Kidney (tissue), 14 donors: ENCODE data around the gene PLPP1. TPM values are rescaled to one million over a fixed set of nuclear protein-coding genes. Genes with fewer than 3 reads are reported as not detected.

ENCODE experiments used
- DNase-seq, 5 donors: peaks; one replicate each; pipeline ENCODE4 v3.0.0-alpha.2; 2013 to 2020
- FAIRE-seq: peaks from 2 replicates; lab custom pipeline; 2012; peaks lifted over from hg19 to GRCh38; lab: Jason Lieb, UNC
- H3K27ac ChIP-seq, 2 donors: one replicate each; pipeline ENCODE4 v1.7.0; 2013; ENCODE audit warnings: low read depth in 2 of 2, low read length in 2 of 2, inconsistent platforms in 1 of 2
- H3K27me3 ChIP-seq: one replicate; pipeline ENCODE4 v1.7.1; 2013; ENCODE audit warnings: low read length, inconsistent platforms; ENCODE audit not compliant: control insufficient read depth, insufficient read depth
- H3K36me3 ChIP-seq, 3 donors: one replicate each; pipeline versions ENCODE4 v1.7.0 to v1.7.1; 2013; ENCODE audit warnings: low read length in 3 of 3, control low read depth in 1 of 3, inconsistent platforms in 1 of 3; ENCODE audit not compliant: insufficient read depth in 3 of 3, control insufficient read depth in 2 of 3
- H3K4me1 ChIP-seq, 3 donors: one replicate each; pipeline versions ENCODE4 v1.7.0 to v1.7.1; 2013; ENCODE audit warnings: low read length in 3 of 3, inconsistent platforms in 1 of 3, low read depth in 1 of 3; ENCODE audit not compliant: control insufficient read depth in 2 of 3, insufficient read depth in 2 of 3
- H3K4me3 ChIP-seq, 3 donors: one replicate each; pipeline versions ENCODE4 v1.7.0 to v1.8.1; 2013; ENCODE audit warnings: low read length in 3 of 3, control low read depth in 1 of 3, inconsistent platforms in 1 of 3
- H3K9ac ChIP-seq, 3 donors: one replicate each; pipeline versions ENCODE4 v1.7.0 to v1.7.1; 2013; ENCODE audit warnings: low read length in 3 of 3, control low read depth in 1 of 3, inconsistent platforms in 1 of 3
- H3K9me3 ChIP-seq, 3 donors: one replicate each; pipeline versions ENCODE4 v1.7.0 to v1.7.1; 2013; ENCODE audit warnings: low read length in 3 of 3, control low read depth in 1 of 3, inconsistent platforms in 1 of 3; ENCODE audit not compliant: control insufficient read depth in 2 of 3, insufficient read depth in 1 of 3
- CTCF ChIP-seq: IDR thresholded peaks from 3 replicates; pipeline ENCODE4 v1.5.1; 2012; ENCODE audit warnings: mild to moderate bottlenecking, moderate library complexity, borderline replicate concordance; ENCODE audit not compliant: insufficient read depth; ENCODE audit errors: extremely low read depth
- intact Hi-C: fragments of 100-400 bp; cut with DNase I; formaldehyde crosslinking; loops from one replicate; pipeline ENCODE4 v1.11.1; 2022
- polyA plus RNA-seq: library from polyadenylated mRNA; stranded (reverse); fragments of 350-450 nt; fragmentation: Illumina TruSeq; extraction: RNeasy Lipid Tissue Mini Kit (QIAGEN cat#74804); gene quantifications from one replicate; pipeline ENCODE4 v1.2.3, GENCODE V29; 2014; ENCODE audit warnings: low read depth, low replicate concordance; ENCODE audit not compliant: insufficient read depth
- total RNA-seq: library from RNA; stranded (reverse); fragmentation: NEBNext Ultra II Directional; extraction: Animal tissue kit (Norgen Biotek cat#: 25700); gene quantifications from one replicate; pipeline ENCODE4 v1.2.1, GENCODE V29; 2021
- donor health status: control.
- donor health status: control.
- donor health status: control.
- donor health status: control.
- donor health status: control.
- donor health status: DM: yes; HTN: yes; CAD: no.
- donor health status: Normal renal cell carcinoma (clear cell type).

The PLPP1 gene
- total and polyA plus RNA-seq, 2 donors from 2014 or later, result 144 to 166 TPM

GRCh38 chr5:55456216-55456895 lies 78.4 kb downstream of the PLPP1 start:
- no peaks in the 10 kb centered on the region for H3K36me3 ChIP-seq
- no peak for DNase-seq
- no peaks in the 10 kb centered on the region for H3K4me1 ChIP-seq
- no peak for TF ChIP-seq CTCF
- intact Hi-C loops, result no loop called here
- no peak for FAIRE-seq
- H3K9ac ChIP-seq, result no peak overlapping the region
- H3K27me3 ChIP-seq, result no peaks in the 10 kb centered on the region
- H3K9me3 ChIP-seq, result no peaks in the 10 kb centered on the region
- H3K27ac ChIP-seq, result no peak overlapping the region
- no peak overlapping the region for H3K4me3 ChIP-seq

DNA sequence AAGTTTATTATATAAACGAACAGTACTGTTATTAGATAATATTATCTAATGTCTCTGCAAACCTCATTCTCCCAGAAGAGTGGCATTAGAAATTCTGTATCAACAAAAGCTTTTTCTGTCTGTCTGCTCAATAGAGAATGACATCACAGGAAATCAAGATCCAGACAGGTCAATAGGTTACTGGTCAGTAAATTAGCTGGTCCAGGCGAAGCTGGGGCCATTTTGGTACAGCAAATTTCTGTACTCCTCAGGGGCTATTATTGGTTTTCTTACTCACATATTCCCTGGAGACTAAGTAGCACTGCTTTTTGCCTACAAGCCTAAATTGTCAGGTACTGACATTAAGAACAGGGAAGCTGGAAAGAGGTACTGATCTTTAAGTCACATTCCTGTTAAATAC lies 80.5 kb downstream of the PLPP1 start:
- Histone ChIP-seq H3K27ac (no peak overlapping the region), H3K4me1 (no peaks in the 10 kb centered on the region), H3K36me3 (peaks cover 0 to 7% (median 0%) of the 10 kb centered on the region in 3 donors), H3K4me3 (no peak overlapping the region), H3K9ac (no peak overlapping the region), H3K27me3 (no peaks in the 10 kb centered on the region), H3K9me3 (no peaks in the 10 kb centered on the region)
- intact Hi-C loops, result no loop called here
- TF ChIP-seq CTCF, result no peak
- no peak for FAIRE-seq
- DNase-seq, result no peak

DNA sequence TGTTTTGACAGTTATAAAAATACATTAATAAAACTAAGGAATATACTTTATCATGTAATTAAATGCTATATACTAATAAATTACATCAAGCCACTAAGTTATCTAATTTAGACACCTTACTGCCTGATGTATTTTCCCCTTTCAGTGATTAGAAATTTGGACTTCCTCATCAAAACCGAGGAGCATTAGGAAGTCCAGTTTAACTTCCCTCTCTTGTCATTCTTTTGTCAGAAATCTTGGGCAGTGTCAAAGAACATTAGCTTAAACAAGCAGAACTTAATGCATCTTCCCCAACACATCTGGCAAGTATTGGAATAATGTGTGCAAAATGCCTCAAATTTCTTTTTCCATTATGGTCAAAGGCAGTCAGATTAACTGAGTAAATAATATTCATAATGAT lies 81.6 kb downstream of the PLPP1 start:
- H3K9me3 ChIP-seq, result no peaks in the 10 kb centered on the region
- intact Hi-C loops, result no loop called here
- H3K27me3 ChIP-seq, result no peaks in the 10 kb centered on the region
- H3K4me1 ChIP-seq, result no peaks in the 10 kb centered on the region
- H3K4me3 ChIP-seq, result no peak overlapping the region
- H3K9ac ChIP-seq, result no peak overlapping the region
- FAIRE-seq (no peak), DNase-seq (no peak)
- no peak for TF ChIP-seq CTCF
- no peak overlapping the region for H3K27ac ChIP-seq
- peaks cover 0 to 7% (median 0%) of the 10 kb centered on the region in 3 donors for H3K36me3 ChIP-seq
